GM08714 (cell line): Measurements from ENCODE around the gene SASH1.

ENCODE experiments used
- H3K4me3 ChIP-seq: fragments of 200-500 bp; sonication (Bioruptor generic); 2 replicates; pipeline ENCODE4 v1.5.1; 2014; ENCODE audit warnings: mild to moderate bottlenecking, low read length, inconsistent platforms
- ZNF274 ChIP-seq: IDR thresholded peaks from 2 replicates; pipeline ENCODE4 v1.6.1; 2012; ENCODE audit warnings: mild to moderate bottlenecking, low read depth, low read length

SASH1 gene

GRCh38 chr6:148470606-148471465 lies 128.2 kb downstream of the SASH1 start:
- no peak for TF ChIP-seq ZNF274
- H3K4me3 ChIP-seq: no peak overlapping the region

GRCh38 chr6:148471624-148472159 lies 129.1 kb downstream of the SASH1 start:
- no peak overlapping the region for H3K4me3 ChIP-seq
- TF ChIP-seq ZNF274: no peak

GRCh38 chr6:148472171-148473105 lies 129.8 kb downstream of the SASH1 start:
- no peak for TF ChIP-seq ZNF274
- H3K4me3 ChIP-seq: no peak overlapping the region

- H3K4me3 ChIP-seq: no peak overlapping the region
- no peak for TF ChIP-seq ZNF274
These were observed 136.9 kb downstream of the SASH1 start for GRCh38 chr6:148479497-148479896.

GRCh38 chr6:148487461-148487860 lies 144.8 kb downstream of the SASH1 start:
- no peak overlapping the region for H3K4me3 ChIP-seq
- no peak for TF ChIP-seq ZNF274

- H3K4me3 ChIP-seq: no peak overlapping the region
- TF ChIP-seq ZNF274: no peak
These were observed 149.1 kb downstream of the SASH1 start for GRCh38 chr6:148491638-148492251.

- H3K4me3 ChIP-seq: no peak overlapping the region
- no peak for TF ChIP-seq ZNF274
These were observed 150.1 kb downstream of the SASH1 start for GRCh38 chr6:148492654-148493290.

- TF ChIP-seq ZNF274: no peak
- H3K4me3 ChIP-seq: no peak overlapping the region
These were observed 150.8 kb downstream of the SASH1 start for GRCh38 chr6:148493424-148493823.

- TF ChIP-seq ZNF274: no peak
- no peak overlapping the region for H3K4me3 ChIP-seq
These were observed 151.6 kb downstream of the SASH1 start for GRCh38 chr6:148494226-148494625.

GRCh38 chr6:148495029-148495428 lies 152.4 kb downstream of the SASH1 start:
- TF ChIP-seq ZNF274: no peak

GRCh38 chr6:148497257-148497656 lies 154.6 kb downstream of the SASH1 start:
- no peak for TF ChIP-seq ZNF274
- H3K4me3 ChIP-seq: no peak overlapping the region

More at GRCh38 chr6:148495029-148495428, 152.4 kb downstream of the SASH1 start:
- no peak overlapping the region for H3K4me3 ChIP-seq

GRCh38 chr6:148497717-148498116 lies 155.1 kb downstream of the SASH1 start:
- H3K4me3 ChIP-seq: no peak overlapping the region
- no peak for TF ChIP-seq ZNF274

- no peak overlapping the region for H3K4me3 ChIP-seq
- TF ChIP-seq ZNF274: no peak
These were observed 157.8 kb downstream of the SASH1 start for GRCh38 chr6:148500402-148500801.
